Activated CD8-positive, alpha-beta memory T cell treated with anti-CD3 and anti-CD28 coated beads for 1 hour (primary cell): ENCODE results near the gene NUP133.
"Not testable (repeated sequence)": the region's sequence is repeated elsewhere in the genome, so short reads cannot be mapped to it uniquely, and the experiment has no call there.

Experiments used
- DNase-seq, 2 donors: peaks; one replicate each; pipeline ENCODE4 v3.0.0-alpha.2; 2020; ENCODE audit warnings: low read depth in 1 of 2; ENCODE audit errors: extremely low read depth in 1 of 2

The NUP133 gene

GRCh38 chr1:229507951-229508822 is at the start of gene NUP133:
Gene NUP133, minus strand, starts transcription at chr1:229508341. Its CDS starts 92 bp downstream, at chr1:229508249.
- DNase-seq = peak; percentile 99

- no peak for DNase-seq
Measured at GRCh38 chr1:229557200-229557850, 49.2 kb upstream of the NUP133 start.

GRCh38 chr1:229554886-229555621 is 46.9 kb upstream of the NUP133 start:
- no peak for DNase-seq

- no peak for DNase-seq
Measured at GRCh38 chr1:229553621-229554130, 45.5 kb upstream of the NUP133 start.

- no peak for DNase-seq
Measured at GRCh38 chr1:229552732-229553131, 44.6 kb upstream of the NUP133 start.

- DNase-seq = no peak
Measured at GRCh38 chr1:229550812-229551567, 42.8 kb upstream of the NUP133 start.

GRCh38 chr1:229547542-229547941 is 39.4 kb upstream of the NUP133 start:
- DNase-seq = no peak

- no peak for DNase-seq
Measured at GRCh38 chr1:229544587-229544986, 36.4 kb upstream of the NUP133 start.

- no peak for DNase-seq
Measured at GRCh38 chr1:229539863-229540506, 31.8 kb upstream of the NUP133 start.

- DNase-seq = no peak
Measured at GRCh38 chr1:229538945-229539344, 30.8 kb upstream of the NUP133 start.

- no peak for DNase-seq
Measured at GRCh38 chr1:229537894-229538293, 29.8 kb upstream of the NUP133 start.

GRCh38 chr1:229536982-229537381 is 28.8 kb upstream of the NUP133 start:
- no peak for DNase-seq

GRCh38 chr1:229535230-229535629 is 27.1 kb upstream of the NUP133 start:
- DNase-seq = no peak

GRCh38 chr1:229531326-229531725 is 23.2 kb upstream of the NUP133 start:
- no peak for DNase-seq

GRCh38 chr1:229529639-229530038 is 21.5 kb upstream of the NUP133 start:
- no peak for DNase-seq

GRCh38 chr1:229526695-229527094 is 18.6 kb upstream of the NUP133 start:
- DNase-seq = no peak

GRCh38 chr1:229523052-229523451 is 14.9 kb upstream of the NUP133 start:
- no peak for DNase-seq

GRCh38 chr1:229514578-229515275 is 6.6 kb upstream of the NUP133 start:
- peak in 1 of 2 donors; percentile 23 for DNase-seq

GRCh38 chr1:229511625-229512024 is 3.5 kb upstream of the NUP133 start:
- DNase-seq = not testable (repeated sequence)
